Brain microvascular endothelial cell (primary cell): Measurements from ENCODE around the gene MINDY4B.
"Not testable (repeated sequence)": the region's sequence is repeated elsewhere in the genome, so short reads cannot be mapped to it uniquely, and the experiment has no call there.

Experiments
- DNase-seq: peaks from one replicate; pipeline ENCODE4 v3.0.0-alpha.2; 2020
- H3K27ac ChIP-seq: fragments of 250-450 bp; sonication (Bioruptor Pico); 2 replicates; pipeline ENCODE4 v1.5.1; 2020; ENCODE audit warnings: mild to moderate bottlenecking, moderate library complexity
- H3K27me3 ChIP-seq: fragments of 250-450 bp; sonication (Bioruptor Pico); replicated peaks from 2 replicates; pipeline ENCODE4 v1.5.1; 2020; ENCODE audit warnings: mild to moderate bottlenecking
- H3K36me3 ChIP-seq: fragments of 250-450 bp; sonication (Bioruptor Pico); replicated peaks from 2 replicates; pipeline ENCODE4 v1.5.1; 2020; ENCODE audit warnings: mild to moderate bottlenecking
- H3K4me3 ChIP-seq: 2 replicates; pipeline ENCODE4 v1.5.1; 2011; ENCODE audit warnings: low read depth, mild to moderate bottlenecking, control low read depth, low read length, moderate library complexity
- CTCF ChIP-seq: IDR thresholded peaks from 2 replicates; pipeline ENCODE4 v1.5.1; 2011; ENCODE audit warnings: low read depth, mild to moderate bottlenecking, moderate library complexity, low read length, control low read depth, inconsistent platforms; ENCODE audit errors: missing control alignments
- in situ Hi-C: cut with HindIII; loops from 2 replicates; pipeline ENCODE4 v1.10.0; 2017; ENCODE audit warnings: low sequenced_read_pairs, low pct_ligation_motif_present

The MINDY4B gene

GRCh38 chr3:150861851-150862250 lies 43.4 kb downstream of the MINDY4B start:
- no peak for TF ChIP-seq CTCF
- DNase-seq: no peak
- Histone ChIP-seq H3K27me3 (no peaks in the 10 kb centered on the region), H3K36me3 (no peaks in the 10 kb centered on the region), H3K4me3 (no peak overlapping the region), H3K27ac (no peak overlapping the region)
- in situ Hi-C loops: no loop called here

GRCh38 chr3:150857936-150858335 lies 47.3 kb downstream of the MINDY4B start:
- DNase-seq, H3K4me3 ChIP-seq, H3K36me3 ChIP-seq, in situ Hi-C loops, H3K27me3 ChIP-seq, H3K27ac ChIP-seq: not testable (repeated sequence)

- Histone ChIP-seq H3K27ac (no peak overlapping the region), H3K36me3 (no peaks in the 10 kb centered on the region), H3K4me3 (no peak overlapping the region), H3K27me3 (no peaks in the 10 kb centered on the region)
- no peak for TF ChIP-seq CTCF
- DNase-seq: no peak
- in situ Hi-C loops: no loop called here
These were observed 55.0 kb downstream of the MINDY4B start for GRCh38 chr3:150850191-150850590.

- no peak for TF ChIP-seq CTCF
- no peak overlapping the region for H3K27ac ChIP-seq
- in situ Hi-C loops: no loop called here
- no peak for DNase-seq
- H3K4me3 ChIP-seq: no peak overlapping the region
- no peaks in the 10 kb centered on the region for H3K27me3 ChIP-seq
- no peaks in the 10 kb centered on the region for H3K36me3 ChIP-seq
These were observed 56.4 kb downstream of the MINDY4B start for GRCh38 chr3:150848864-150849263.

- no peak overlapping the region for H3K27ac ChIP-seq
- no peak for TF ChIP-seq CTCF
- no peaks in the 10 kb centered on the region for H3K27me3 ChIP-seq
- H3K36me3 ChIP-seq: no peaks in the 10 kb centered on the region
- DNase-seq: no peak
- in situ Hi-C loops: no loop called here
- H3K4me3 ChIP-seq: no peak overlapping the region
These were observed 57.8 kb downstream of the MINDY4B start for GRCh38 chr3:150847433-150847832.

GRCh38 chr3:150844484-150844883 lies 60.8 kb downstream of the MINDY4B start:
- H3K36me3 ChIP-seq: no peaks in the 10 kb centered on the region
- H3K4me3 ChIP-seq: no peak overlapping the region
- TF ChIP-seq CTCF: no peak
- peaks cover 2% of the 10 kb centered on the region for H3K27me3 ChIP-seq
- no peak overlapping the region for H3K27ac ChIP-seq
- in situ Hi-C loops: no loop called here
- no peak for DNase-seq
